DMS 273 (cell line): ENCODE measurements around the gene ANKS6.

Source experiments
- DNase-seq: peaks from one replicate; lab custom pipeline; 2025; ENCODE audit not compliant: unreplicated experiment; lab: John Stamatoyannopoulos, UW

ANKS6 gene

GRCh38 chr9:98740226-98740881, 56.0 kb downstream of the ANKS6 start:
- no peak for DNase-seq

DNA sequence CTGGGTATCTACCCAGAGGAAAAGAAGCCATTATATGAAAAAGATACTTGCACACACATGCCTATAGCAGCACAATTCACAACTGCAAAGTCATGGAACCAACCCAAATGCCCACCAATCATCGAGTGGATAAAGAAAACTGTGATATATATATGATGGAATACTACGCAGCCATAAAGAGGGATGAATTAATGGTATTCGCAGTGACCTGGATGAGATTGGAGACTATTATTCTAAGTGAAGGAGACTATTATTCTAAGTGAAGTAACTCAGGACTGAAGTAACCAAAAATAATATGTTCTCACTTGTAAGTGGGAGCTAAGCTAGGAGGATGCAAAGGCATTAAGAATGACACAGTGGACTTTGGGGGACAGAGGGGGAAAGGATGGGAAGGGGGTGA, 57.6 kb downstream of the ANKS6 start:
- no peak for DNase-seq

GRCh38 chr9:98736226-98736625, 60.1 kb downstream of the ANKS6 start:
- DNase-seq, result no peak

GRCh38 chr9:98732801-98733200, 63.6 kb downstream of the ANKS6 start:
- DNase-seq, result no peak

GRCh38 chr9:98732091-98732490, 64.3 kb downstream of the ANKS6 start:
- no peak for DNase-seq

DNA sequence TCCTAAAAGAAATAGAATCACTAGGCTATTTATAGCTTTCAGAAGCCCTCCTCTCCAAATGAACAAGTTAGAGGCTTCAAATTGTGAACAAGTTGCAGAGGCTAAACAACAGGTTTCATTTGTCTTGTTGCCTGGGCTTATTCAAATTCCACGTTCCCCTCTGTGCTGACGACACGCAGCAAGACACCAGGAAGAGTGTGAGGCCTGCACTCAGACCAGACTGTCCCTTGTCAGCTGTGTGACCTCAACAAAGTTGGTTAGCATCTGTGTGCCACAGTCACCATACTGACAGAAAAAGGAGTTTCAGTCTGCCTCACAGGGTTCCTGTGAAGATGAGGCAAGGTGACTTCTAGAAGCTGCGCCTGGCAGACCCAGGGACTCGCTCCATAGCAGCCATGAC, 65.5 kb downstream of the ANKS6 start:
- no peak for DNase-seq

DNA sequence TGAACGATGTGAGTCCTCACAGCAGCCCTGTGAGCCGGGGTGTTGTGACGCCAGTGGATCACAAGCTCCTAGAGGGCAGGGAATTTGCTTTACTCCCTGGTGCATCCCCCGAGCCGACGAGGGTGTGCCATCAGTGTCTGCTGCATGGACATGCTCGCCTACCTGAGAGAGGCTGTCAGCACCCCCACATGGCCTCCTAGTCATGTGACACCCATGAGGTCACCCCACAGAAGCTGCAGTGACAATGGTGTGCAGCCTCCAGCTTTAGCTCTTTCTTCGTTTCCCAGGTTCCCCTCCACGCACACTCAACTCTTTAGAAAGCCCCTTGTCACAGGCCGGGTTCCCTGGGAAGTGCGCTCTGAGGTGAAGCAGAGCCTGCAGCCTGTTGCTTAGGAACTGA, 67.9 kb downstream of the ANKS6 start:
- DNase-seq, result no peak

DNA sequence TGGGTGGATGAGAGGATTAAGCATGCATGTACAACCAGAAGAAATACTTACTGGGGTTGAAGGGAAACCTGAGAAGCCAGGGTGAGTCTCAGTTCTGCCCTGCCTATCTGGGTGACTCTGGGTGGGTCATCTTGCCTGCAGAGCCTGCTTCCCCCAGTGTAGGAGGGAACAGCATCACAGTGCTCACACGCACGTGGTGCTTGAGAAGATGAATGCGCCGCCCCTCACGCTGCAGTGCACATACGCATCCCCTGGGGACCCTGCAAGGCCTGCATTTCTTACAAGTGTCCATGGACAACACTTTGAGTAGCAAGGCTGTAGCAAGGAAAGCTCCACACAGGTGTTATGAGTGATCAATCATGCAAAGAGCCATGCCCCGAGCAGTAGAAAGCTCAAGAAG, 68.9 kb downstream of the ANKS6 start:
- no peak for DNase-seq

GRCh38 chr9:98726735-98727134, 69.6 kb downstream of the ANKS6 start:
- DNase-seq, result peak; percentile 71

GRCh38 chr9:98724810-98725530, 71.4 kb downstream of the ANKS6 start:
- DNase-seq, result no peak

- DNase-seq, result no peak
Measured at GRCh38 chr9:98721643-98722042, 74.7 kb downstream of the ANKS6 start.

GRCh38 chr9:98720402-98720801, 76.0 kb downstream of the ANKS6 start:
- DNase-seq, result no peak

DNA sequence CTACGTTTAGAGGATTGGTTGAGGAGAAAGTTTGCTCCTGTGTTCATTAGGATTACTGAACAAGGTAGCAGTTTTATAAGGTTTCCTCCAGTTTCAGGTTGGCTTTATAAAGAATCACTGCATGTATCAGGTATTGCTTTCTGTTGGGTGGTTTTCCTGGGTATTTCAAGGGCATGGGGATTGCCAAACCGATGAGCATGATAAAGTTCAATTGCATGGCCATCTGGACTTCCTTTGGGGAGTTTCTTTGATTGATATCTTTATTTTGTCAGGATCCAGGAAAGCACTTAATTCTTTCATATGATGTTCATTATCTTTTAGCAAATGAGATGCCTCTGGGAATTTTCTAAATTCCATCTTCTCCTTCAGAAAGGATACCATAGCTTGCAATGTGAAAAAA, 77.3 kb downstream of the ANKS6 start:
- no peak for DNase-seq

DNA sequence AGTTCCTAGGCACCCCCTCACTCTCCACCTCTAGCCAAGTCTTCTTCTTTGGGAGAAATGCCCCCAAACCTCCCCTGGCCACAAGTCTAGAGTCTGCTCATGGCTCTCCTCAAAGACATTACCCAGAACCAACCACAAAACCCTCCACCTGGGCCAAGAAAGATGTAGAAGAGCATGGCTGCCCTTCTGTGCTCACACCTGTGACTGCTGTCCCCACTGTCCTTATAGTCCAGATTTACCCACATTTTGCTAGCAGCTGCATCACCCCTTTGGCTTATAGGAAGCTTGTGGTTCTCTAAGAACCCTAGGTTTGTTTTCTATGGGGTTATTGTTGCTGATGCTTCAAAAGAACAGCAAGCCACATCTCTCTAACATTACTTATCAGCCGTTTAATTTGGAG, 81.5 kb downstream of the ANKS6 start:
- no peak for DNase-seq

DNA sequence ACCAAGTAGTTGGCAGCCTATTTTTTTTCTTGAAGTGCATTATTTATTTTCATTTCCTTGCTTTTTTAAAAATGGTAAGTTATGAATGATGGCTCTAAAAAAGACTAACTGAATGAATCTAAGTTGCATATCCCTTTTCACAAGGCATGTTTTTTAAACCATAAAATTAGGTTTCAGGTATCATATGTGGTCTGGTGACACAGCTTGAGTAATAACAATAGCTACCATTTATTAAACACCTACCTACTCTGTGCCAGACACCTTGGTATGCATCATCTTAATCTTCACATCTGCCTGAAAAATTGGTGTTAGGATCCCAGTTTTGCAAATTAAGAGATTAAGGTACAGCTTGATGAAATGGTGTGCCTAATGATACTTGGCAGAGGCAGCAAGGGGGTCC, 83.4 kb downstream of the ANKS6 start:
- no peak for DNase-seq

- DNase-seq, result peak; percentile 48
Measured at GRCh38 chr9:98709968-98710965, 86.1 kb downstream of the ANKS6 start.

GRCh38 chr9:98708933-98709911, 87.1 kb downstream of the ANKS6 start, which contains the start of gene GABBR2:
Gene GABBR2 (minus strand): TSS chr9:98708935. CDS start chr9:98708737, 198 bp downstream.
- peak; percentile 76 for DNase-seq

- peak; percentile 65 for DNase-seq
Measured at GRCh38 chr9:98708103-98708932, 88.0 kb downstream of the ANKS6 start.
